Measurements from ENCODE around the gene POLD1.

POLD1 gene

GRCh38 chr19:50406829-50407228 lies 22.7 kb downstream of the POLD1 start:
- DNase-seq (ENCODE audit: low read depth): no peak
- H3K4me3 ChIP-seq (ENCODE audit: control insufficient read depth, low read depth, low read length): no peak overlapping the region
- TF ChIP-seq CTCF (conservative IDR thresholded peaks at IDR 0.05; ENCODE audit: control insufficient read depth, insufficient read depth, low read depth, low read length): no peak

- DNase-seq (ENCODE audit: low read depth): no peak
- H3K4me3 ChIP-seq (ENCODE audit: control insufficient read depth, low read depth, low read length): no peak overlapping the region
- no peak for TF ChIP-seq CTCF (conservative IDR thresholded peaks at IDR 0.05; ENCODE audit: control insufficient read depth, insufficient read depth, low read depth, low read length)
Observed at GRCh38 chr19:50409347-50409746, 25.2 kb downstream of the POLD1 start.

- no peak for DNase-seq (ENCODE audit: low read depth)
- H3K4me3 ChIP-seq (ENCODE audit: control insufficient read depth, low read depth, low read length): no peak overlapping the region
- TF ChIP-seq CTCF (conservative IDR thresholded peaks at IDR 0.05; ENCODE audit: control insufficient read depth, insufficient read depth, low read depth, low read length): no peak
Observed at GRCh38 chr19:50410109-50410508, 26.0 kb downstream of the POLD1 start.

GRCh38 chr19:50412419-50412818 lies 28.3 kb downstream of the POLD1 start:
- no peak for DNase-seq (ENCODE audit: low read depth)
- no peak for TF ChIP-seq CTCF (conservative IDR thresholded peaks at IDR 0.05; ENCODE audit: control insufficient read depth, insufficient read depth, low read depth, low read length)
- H3K4me3 ChIP-seq (ENCODE audit: control insufficient read depth, low read depth, low read length): no peak overlapping the region

- DNase-seq (ENCODE audit: low read depth): no peak
- H3K4me3 ChIP-seq (ENCODE audit: control insufficient read depth, low read depth, low read length): no peak overlapping the region
- no peak for TF ChIP-seq CTCF (conservative IDR thresholded peaks at IDR 0.05; ENCODE audit: control insufficient read depth, insufficient read depth, low read depth, low read length)
Observed at GRCh38 chr19:50413096-50413495, 28.9 kb downstream of the POLD1 start.

- H3K4me3 ChIP-seq (ENCODE audit: control insufficient read depth, low read depth, low read length): no peak overlapping the region
- no peak for TF ChIP-seq CTCF (conservative IDR thresholded peaks at IDR 0.05; ENCODE audit: control insufficient read depth, insufficient read depth, low read depth, low read length)
- no peak for DNase-seq (ENCODE audit: low read depth)
Observed at GRCh38 chr19:50413531-50413930, 29.4 kb downstream of the POLD1 start.

Data from fibroblast of mammary gland (primary cell).